ENCODE results near the gene GLUD1.

GLUD1 gene

DNA sequence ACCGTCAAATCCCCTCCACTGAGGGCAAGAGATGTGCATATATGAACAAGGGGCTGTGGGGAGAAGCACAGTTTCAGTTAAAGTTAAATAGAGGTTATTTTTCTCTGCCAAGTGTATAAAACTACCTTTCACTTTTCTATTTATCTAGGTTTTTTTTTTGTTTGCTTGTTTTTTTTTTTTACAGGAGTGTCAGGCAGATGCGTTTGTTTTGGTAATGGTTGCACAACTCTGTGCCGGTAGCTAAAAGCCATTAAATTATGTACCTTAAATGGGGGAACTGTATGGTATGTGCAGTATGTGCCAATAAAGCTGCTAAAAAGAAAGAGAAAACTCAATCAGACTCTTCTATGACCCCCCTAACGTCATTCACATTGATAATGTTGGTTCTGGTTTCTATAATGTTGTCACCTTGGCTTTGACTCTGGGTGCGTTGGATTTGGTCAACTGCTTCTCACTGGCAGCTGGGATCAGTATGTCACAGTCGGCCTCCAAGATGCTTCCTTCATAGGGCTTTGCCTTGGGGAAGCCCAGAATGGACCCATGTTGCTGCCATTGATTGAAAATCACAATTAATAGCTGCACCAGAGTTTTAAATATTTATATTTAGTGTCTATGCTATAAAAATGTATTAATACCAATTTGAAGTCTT, 34.2 kb downstream of the GLUD1 start:
- TF ChIP-seq GABPA (IDR thresholded peaks at IDR 0.05; ENCODE audit: low read depth) (no peak), SPI1 (IDR thresholded peaks at IDR 0.05; ENCODE audit: borderline replicate concordance, low read depth) (no peak), REST (IDR thresholded peaks at IDR 0.05; ENCODE audit: insufficient replicate concordance, low read depth) (no peak), POLR2AphosphoS5 (IDR thresholded peaks at IDR 0.05; ENCODE audit: low read depth) (no peak), CTCF (IDR thresholded peaks at IDR 0.05; ENCODE audit: insufficient read depth, low read length) (no peak)
- no peak overlapping the region for H3K4me3 ChIP-seq (replicated peaks; ENCODE audit: insufficient read depth, low read length)
- no peak for DNase-seq (ENCODE audit: low read depth in 1 of 2, low spot score in 1 of 2)
- H3K27me3 ChIP-seq (ENCODE audit: insufficient read depth, poor library complexity, severe bottlenecking): no peaks in the 10 kb centered on the region
- no peak overlapping the region for H3K27ac ChIP-seq (replicated peaks)

DNA sequence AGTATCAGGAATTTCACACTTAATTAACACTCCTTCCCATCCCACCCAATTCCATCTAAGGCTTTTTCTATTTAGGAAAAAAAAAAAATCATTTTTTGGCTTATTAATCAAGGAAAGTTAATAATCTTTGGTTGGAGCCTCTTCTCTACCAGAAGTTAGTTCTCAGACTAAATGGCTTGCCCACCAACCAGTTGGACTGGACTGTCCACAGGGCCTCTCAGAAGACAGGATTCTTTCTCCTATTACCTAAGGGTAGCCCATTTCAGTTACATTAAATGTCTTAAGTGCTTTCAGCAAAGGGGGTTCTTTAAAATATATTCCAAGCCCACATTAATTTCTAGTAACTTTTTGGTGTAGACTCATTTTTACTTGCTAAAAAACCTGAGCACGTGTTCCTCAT, 35.2 kb downstream of the GLUD1 start:
- Histone ChIP-seq H3K27me3 (ENCODE audit: insufficient read depth, poor library complexity, severe bottlenecking) (no peaks in the 10 kb centered on the region), H3K27ac (replicated peaks) (no peak overlapping the region), H3K4me3 (replicated peaks; ENCODE audit: insufficient read depth, low read length) (no peak overlapping the region)
- DNase-seq (ENCODE audit: low read depth in 1 of 2, low spot score in 1 of 2): no peak
- TF ChIP-seq GABPA (IDR thresholded peaks at IDR 0.05; ENCODE audit: low read depth): no peak
- no peak for TF ChIP-seq POLR2AphosphoS5 (IDR thresholded peaks at IDR 0.05; ENCODE audit: low read depth)
- no peak for TF ChIP-seq SPI1 (IDR thresholded peaks at IDR 0.05; ENCODE audit: borderline replicate concordance, low read depth)
- TF ChIP-seq CTCF (IDR thresholded peaks at IDR 0.05; ENCODE audit: insufficient read depth, low read length): no peak
- no peak for TF ChIP-seq REST (IDR thresholded peaks at IDR 0.05; ENCODE audit: insufficient replicate concordance, low read depth)

DNA sequence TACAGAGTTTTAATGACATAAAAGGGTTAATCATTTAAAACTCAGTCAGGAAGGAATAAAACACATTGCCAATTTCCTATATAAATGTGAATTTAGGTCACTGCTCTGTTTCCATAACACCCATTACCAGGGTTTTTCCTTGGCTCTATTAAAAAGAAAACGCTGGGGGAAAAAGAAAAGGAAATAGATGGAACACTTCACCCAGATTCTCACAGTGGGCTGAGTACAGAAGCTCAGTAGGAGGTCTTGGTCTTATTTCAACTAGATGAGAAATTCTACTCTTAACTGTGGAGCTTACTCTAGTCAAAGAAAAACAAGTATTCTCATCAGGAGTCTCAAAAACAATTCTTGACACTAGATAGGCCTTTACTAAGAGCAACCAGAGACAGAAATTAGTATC, 36.5 kb downstream of the GLUD1 start:
- Histone ChIP-seq H3K27me3 (ENCODE audit: insufficient read depth, poor library complexity, severe bottlenecking) (no peaks in the 10 kb centered on the region), H3K4me3 (replicated peaks; ENCODE audit: insufficient read depth, low read length) (no peak overlapping the region), H3K27ac (replicated peaks) (no peak overlapping the region)
- no peak for TF ChIP-seq GABPA (IDR thresholded peaks at IDR 0.05; ENCODE audit: low read depth)
- TF ChIP-seq REST (IDR thresholded peaks at IDR 0.05; ENCODE audit: insufficient replicate concordance, low read depth): no peak
- no peak for TF ChIP-seq POLR2AphosphoS5 (IDR thresholded peaks at IDR 0.05; ENCODE audit: low read depth)
- no peak for TF ChIP-seq SPI1 (IDR thresholded peaks at IDR 0.05; ENCODE audit: borderline replicate concordance, low read depth)
- no peak for TF ChIP-seq CTCF (IDR thresholded peaks at IDR 0.05; ENCODE audit: insufficient read depth, low read length)
- no peak for DNase-seq (ENCODE audit: low read depth in 1 of 2, low spot score in 1 of 2)
